Endothelial cell of umbilical vein (primary cell): ENCODE results near the gene MSX2. TPM values are rescaled to one million over a fixed set of nuclear protein-coding genes. Genes with fewer than 3 reads are reported as not detected.

Source experiments
- BruUV-seq: library from RNA; stranded (reverse); fragments of 400-500 nt; replicated peaks from 2 replicates; lab custom pipeline; 2021; lab: Mats Ljungman, UMichigan
- CTCF ChIA-PET: fragments of 300-600, 350-600 bp; sonication (Branson Sonifier 250); formaldehyde crosslinking; loops from one replicate; lab custom pipeline; 2021; ENCODE audit warnings: antibody characterized with exemption, inconsistent platforms; lab: Charles Lee
- POLR2A ChIA-PET: fragments of 300-600, 350-600 bp; sonication (Branson Sonifier 250); formaldehyde crosslinking; loops from one replicate; lab custom pipeline; 2021; ENCODE audit warnings: antibody characterized with exemption, inconsistent platforms; lab: Charles Lee
- DNase-seq: peaks from one replicate; pipeline ENCODE4 v3.0.0-alpha.2; 2011; ENCODE audit warnings: low read depth, low spot score
- FAIRE-seq: peaks from 2 replicates; lab custom pipeline; 2011; peaks lifted over from hg19 to GRCh38; lab: Jason Lieb, UNC
- H2AFZ ChIP-seq: 2 replicates; pipeline ENCODE4 v1.6.0; 2012; ENCODE audit warnings: low read depth, low read length, control low read depth, inconsistent platforms
- H3K27ac ChIP-seq: 2 replicates; pipeline ENCODE4 v1.5.1; 2011; ENCODE audit warnings: low read depth, mild to moderate bottlenecking, control low read depth, low read length, moderate library complexity; ENCODE audit not compliant: insufficient read depth
- H3K27me3 ChIP-seq, 2 experiments: 2 replicates each; pipeline versions ENCODE4 v1.6.0 to v1.6.1; 2011; ENCODE audit warnings: low read length in 2 of 2, mixed read lengths in 1 of 2; ENCODE audit not compliant: control insufficient read depth in 2 of 2, insufficient read depth in 2 of 2
- H3K36me3 ChIP-seq, 2 experiments: 2 replicates in 1 of 2; 3 replicates in 1 of 2; pipeline ENCODE4 v1.5.1; 2011; ENCODE audit warnings: low read length in 2 of 2, mild to moderate bottlenecking in 1 of 2, moderate library complexity in 1 of 2; ENCODE audit not compliant: control insufficient read depth in 2 of 2, insufficient read depth in 2 of 2; ENCODE audit errors: extremely low read depth in 1 of 2
- H3K4me1 ChIP-seq: 3 replicates; pipeline ENCODE4 v1.5.1; 2011; ENCODE audit warnings: mild to moderate bottlenecking, low read length; ENCODE audit not compliant: control insufficient read depth, insufficient read depth; ENCODE audit errors: extremely low read depth
- H3K4me2 ChIP-seq: 2 replicates; pipeline ENCODE4 v1.6.1; 2011; ENCODE audit warnings: low read length, control low read depth, mixed read lengths; ENCODE audit not compliant: insufficient read depth
- H3K4me3 ChIP-seq, 3 experiments: fragments of 200-600 bp in 1 of 3; sonication (generic), shearing (Covaris generic) in 1 of 3; replicated peaks in 1 of 3; 2 replicates each; pipeline ENCODE4 v1.5.1; 2011 to 2016; ENCODE audit warnings: control low read depth in 3 of 3, low read length in 3 of 3, mild to moderate bottlenecking in 2 of 3, inconsistent platforms in 1 of 3, low read depth in 1 of 3, moderate library complexity in 1 of 3; ENCODE audit not compliant: insufficient read depth in 1 of 3
- H3K79me2 ChIP-seq: 2 replicates; pipeline ENCODE4 v1.6.0; 2012; ENCODE audit warnings: low read length, inconsistent platforms; ENCODE audit not compliant: control insufficient read depth, insufficient read depth
- H3K9ac ChIP-seq: replicated peaks from 2 replicates; pipeline ENCODE3; 2011; ENCODE audit warnings: low read length, control low read depth; ENCODE audit not compliant: insufficient read depth; ENCODE audit errors: extremely low read depth
- H3K9me1 ChIP-seq: replicated peaks from 3 replicates; pipeline ENCODE4 v1.6.0; 2011; ENCODE audit warnings: mild to moderate bottlenecking, low read length; ENCODE audit not compliant: control insufficient read depth, insufficient read depth; ENCODE audit errors: extremely low read depth
- H3K9me3 ChIP-seq: replicated peaks from 2 replicates; pipeline ENCODE4 v1.5.1; 2012; ENCODE audit warnings: low read length, inconsistent platforms; ENCODE audit not compliant: control insufficient read depth, insufficient read depth
- H4K20me1 ChIP-seq: replicated peaks from 2 replicates; pipeline ENCODE3; 2011; ENCODE audit warnings: mild to moderate bottlenecking, low read length; ENCODE audit not compliant: control insufficient read depth, insufficient read depth; ENCODE audit errors: extremely low read depth
- CTCF ChIP-seq, 2 donors: IDR thresholded peaks; 1 replicate in 1 of 2; 2 replicates in 1 of 2; pipeline ENCODE4 v1.5.1; 2011; ENCODE audit warnings: low read length in 2 of 2, mild to moderate bottlenecking in 2 of 2, moderate library complexity in 2 of 2, control low read depth in 1 of 2, inconsistent platforms in 1 of 2, low read depth in 1 of 2; ENCODE audit not compliant: insufficient read depth in 1 of 2; ENCODE audit errors: extremely low read depth in 1 of 2
- EZH2 ChIP-seq: IDR thresholded peaks from 2 replicates; pipeline ENCODE4 v1.6.1; 2012; ENCODE audit warnings: borderline replicate concordance, low read depth, mild to moderate bottlenecking, moderate library complexity, low read length, inconsistent platforms; ENCODE audit not compliant: severe bottlenecking
- FOS ChIP-seq: IDR thresholded peaks from 2 replicates; pipeline ENCODE4 v1.6.1; 2011; ENCODE audit warnings: mild to moderate bottlenecking, low read length, moderate library complexity, borderline replicate concordance; ENCODE audit not compliant: insufficient read depth
- GATA2 ChIP-seq: IDR thresholded peaks from 2 replicates; pipeline ENCODE4 v1.7.0; 2011; ENCODE audit warnings: low read depth, mild to moderate bottlenecking, moderate library complexity, mixed read lengths, low read length; ENCODE audit not compliant: insufficient read length, insufficient read depth
- JUN ChIP-seq: IDR thresholded peaks from 2 replicates; pipeline ENCODE4 v1.6.1; 2011; ENCODE audit warnings: borderline replicate concordance, low read depth; ENCODE audit not compliant: insufficient read length, insufficient read depth
- MAX ChIP-seq: IDR thresholded peaks from 2 replicates; pipeline ENCODE4 v1.6.1; 2011; ENCODE audit not compliant: insufficient read depth, insufficient read length
- MYC ChIP-seq: IDR thresholded peaks from one replicate; pipeline ENCODE4 v1.6.1; 2011; ENCODE audit warnings: mild to moderate bottlenecking, low read depth, low read length
- POLR2A ChIP-seq: IDR thresholded peaks from 2 replicates; pipeline ENCODE4 v1.6.1; 2012; ENCODE audit warnings: low read depth, mild to moderate bottlenecking, control low read depth, low read length
- POLR2AphosphoS5 ChIP-seq: IDR thresholded peaks from 2 replicates; pipeline ENCODE4 v1.6.1; 2012; ENCODE audit warnings: low read depth, mild to moderate bottlenecking, control low read depth, low read length, moderate library complexity; ENCODE audit not compliant: insufficient read depth
- dilution Hi-C: fragments of 300-500 bp; cut with MboI; formaldehyde crosslinking; loops from one replicate; pipeline ENCODE4 v1.15.0; 2019; ENCODE audit warnings: low sequenced_read_pairs; ENCODE audit not compliant: extremely low pct_ligation_motif_present
- intact Hi-C: fragments of 100-400 bp; cut with micrococcal nuclease; formaldehyde crosslinking; loops from one replicate; pipeline ENCODE4 v1.10.0; 2022
- polyA plus RNA-seq, 4 experiments: library from polyadenylated mRNA; depleted of rRNA in 3 of 4; stranded (reverse) in 3 of 4; unstranded in 1 of 4; fragments of >200 nt; gene quantifications; 2 replicates each; pipeline versions ENCODE4 v1.2.1 to v1.2.3, GENCODE V29; 2011 to 2012; ENCODE audit warnings: missing spikeins in 1 of 4
- total RNA-seq: library from RNA; stranded (reverse); gene quantifications from 2 replicates; pipeline ENCODE4 v1.2.3, GENCODE V29; 2021

MSX2 gene
- total and polyA plus RNA-seq, 2 donors (not counting 3 experiments of a cell fraction or from before 2014, with no cell fraction given) = not detected

GRCh38 chr5:174752121-174752520, 27.7 kb downstream of the MSX2 start:
- Histone ChIP-seq H2AFZ (no peak overlapping the region), H3K27me3 (no peaks in the 10 kb centered on the region), H3K9me1 (no peaks in the 10 kb centered on the region), H3K27ac (no peak overlapping the region), H3K36me3 (no peaks in the 10 kb centered on the region), H3K4me2 (no peak overlapping the region), H3K79me2 (no peaks in the 10 kb centered on the region), H3K4me3 (no peak overlapping the region), H4K20me1 (no peaks in the 10 kb centered on the region), H3K9ac (no peak overlapping the region), H3K9me3 (no peaks in the 10 kb centered on the region), H3K4me1 (no peaks in the 10 kb centered on the region)
- intact Hi-C loops (no loop called here), dilution Hi-C loops (no loop called here)
- FAIRE-seq (no peak), DNase-seq (no peak)
- POLR2A ChIA-PET = no interaction called here
- CTCF ChIA-PET = no interaction called here
- TF ChIP-seq POLR2A (no peak), POLR2AphosphoS5 (no peak), MYC (no peak), MAX (no peak), EZH2 (no peak), GATA2 (no peak), FOS (no peak), JUN (no peak), CTCF (IDR thresholded peaks at IDR 0.05; ENCODE audit: extremely low read depth in 1 of 2, insufficient read depth in 1 of 2, low read depth in 1 of 2, low read length in 2 of 2) (no peak)
- no TSS peak for BruUV-seq
